CD14-positive monocyte (primary cell): ENCODE measurements around the gene DNAH3. TPM values are rescaled to one million over a fixed set of nuclear protein-coding genes. Genes with fewer than 3 reads are reported as not detected.

Experiments used
- DNase-seq, 3 donors: peaks; one replicate each; pipeline ENCODE4 v3.0.0-alpha.2; 2011 to 2022
- H2AFZ ChIP-seq: 2 replicates; pipeline ENCODE4 v1.6.0; 2012; ENCODE audit warnings: mild to moderate bottlenecking, low read depth, low read length, inconsistent platforms; ENCODE audit not compliant: insufficient read depth, poor library complexity, severe bottlenecking
- H3K27ac ChIP-seq, 2 donors: 1 replicate in 1 of 2; 2 replicates in 1 of 2; pipeline ENCODE4 v1.5.1; 2012 to 2013; ENCODE audit warnings: low read length in 2 of 2, control low read depth in 1 of 2, inconsistent platforms in 1 of 2, low read depth in 1 of 2, mild to moderate bottlenecking in 1 of 2
- H3K27me3 ChIP-seq, 2 donors: one replicate each; pipeline versions ENCODE4 v1.6.0 to v1.6.1; 2011 to 2013; ENCODE audit warnings: low read length in 2 of 2; ENCODE audit not compliant: control insufficient read depth in 2 of 2, insufficient read depth in 2 of 2
- H3K36me3 ChIP-seq, 2 donors: replicated peaks in 1 of 2; 1 replicate in 1 of 2; 2 replicates in 1 of 2; pipeline versions ENCODE4 v1.5.1 to v1.6.1; 2012 to 2013; ENCODE audit warnings: low read length in 2 of 2, control low read depth in 1 of 2, inconsistent platforms in 1 of 2, mild to moderate bottlenecking in 1 of 2; ENCODE audit not compliant: insufficient read depth in 2 of 2, control insufficient read depth in 1 of 2
- H3K4me1 ChIP-seq, 2 donors: 1 replicate in 1 of 2; 2 replicates in 1 of 2; pipeline versions ENCODE4 v1.5.1 to v1.6.1; 2012 to 2013; ENCODE audit warnings: low read length in 2 of 2, control low read depth in 1 of 2, inconsistent platforms in 1 of 2, mild to moderate bottlenecking in 1 of 2, moderate library complexity in 1 of 2; ENCODE audit not compliant: insufficient read depth in 2 of 2, control insufficient read depth in 1 of 2
- H3K4me2 ChIP-seq: replicated peaks from 2 replicates; pipeline ENCODE3; 2012; ENCODE audit warnings: low read length, moderate library complexity, mild to moderate bottlenecking; ENCODE audit not compliant: poor library complexity, severe bottlenecking; ENCODE audit errors: extremely low read depth
- H3K4me3 ChIP-seq, 3 experiments: fragments of 200-600 bp in 1 of 3; sonication (generic) in 1 of 3; replicated peaks in 1 of 3; 1 replicate in 2 of 3; 2 replicates in 1 of 3; pipeline ENCODE4 v1.5.1; 2011 to 2013; ENCODE audit warnings: low read length in 3 of 3, mild to moderate bottlenecking in 3 of 3, control low read depth in 2 of 3, low read depth in 2 of 3, inconsistent platforms in 1 of 3, moderate library complexity in 1 of 3
- H3K79me2 ChIP-seq: 2 replicates; pipeline ENCODE4 v1.6.0; 2012; ENCODE audit warnings: mild to moderate bottlenecking, control low read depth, inconsistent platforms, low read length, moderate library complexity; ENCODE audit not compliant: insufficient read depth
- H3K9ac ChIP-seq: 2 replicates; pipeline ENCODE4 v1.6.0; 2017; ENCODE audit warnings: low read length, mild to moderate bottlenecking; ENCODE audit not compliant: insufficient read depth, poor library complexity, severe bottlenecking
- H3K9me3 ChIP-seq, 2 donors: replicated peaks in 1 of 2; 1 replicate in 1 of 2; 2 replicates in 1 of 2; pipeline versions ENCODE4 v1.5.1 to v1.6.1; 2012 to 2013; ENCODE audit warnings: low read length in 2 of 2, control low read depth in 1 of 2; ENCODE audit not compliant: control insufficient read depth in 1 of 2, insufficient read depth in 1 of 2
- H4K20me1 ChIP-seq: 2 replicates; pipeline ENCODE4 v1.6.0; 2012; ENCODE audit warnings: mild to moderate bottlenecking, low read length, control low read depth, moderate library complexity; ENCODE audit not compliant: insufficient read depth
- H3K27ac Mint-ChIP-seq, 7 donors: one replicate each; pipeline ENCODE4 v1.8.0; 2020; ENCODE audit warnings: mild to moderate bottlenecking in 7 of 7, mixed read lengths in 7 of 7, moderate library complexity in 6 of 7, inconsistent platforms in 2 of 7
- H3K27me3 Mint-ChIP-seq, 3 donors: one replicate each; pipeline ENCODE4 v1.8.0; 2021 to 2022; ENCODE audit warnings: low read depth in 3 of 3, mild to moderate bottlenecking in 3 of 3, mixed read lengths in 3 of 3, moderate library complexity in 3 of 3, inconsistent platforms in 1 of 3
- H3K36me3 Mint-ChIP-seq, 2 donors: one replicate each; pipeline ENCODE4 v1.8.0; 2020; ENCODE audit warnings: mixed read lengths in 2 of 2, inconsistent platforms in 1 of 2, mild to moderate bottlenecking in 1 of 2
- H3K4me1 Mint-ChIP-seq: one replicate; pipeline ENCODE4 v1.8.0; 2020; ENCODE audit warnings: mild to moderate bottlenecking, mixed read lengths
- H3K4me3 Mint-ChIP-seq, 2 donors: one replicate each; pipeline ENCODE4 v1.8.0; 2020; ENCODE audit warnings: mild to moderate bottlenecking in 2 of 2, mixed read lengths in 2 of 2, moderate library complexity in 1 of 2
- H3K9me3 Mint-ChIP-seq, 7 donors: one replicate each; pipeline ENCODE4 v1.8.0; 2020 to 2022; ENCODE audit warnings: mixed read lengths in 7 of 7, mild to moderate bottlenecking in 6 of 7, moderate library complexity in 6 of 7, inconsistent platforms in 2 of 7
- CTCF ChIP-seq: fragments of 200-600 bp; IDR thresholded peaks from one replicate; pipeline ENCODE4 v1.8.0; 2022; ENCODE audit warnings: antibody characterized with exemption, mild to moderate bottlenecking
- WGBS: methylation state at CpG from one replicate; pipeline ENCODE4 v1.1.5; 2013; ENCODE audit warnings: missing lambda C conversion rate; ENCODE audit not compliant: insufficient coverage; 5-methylcytosine and 5-hydroxymethylcytosine counted together
- intact Hi-C, 2 donors: fragments of 100-400 bp; cut with micrococcal nuclease; formaldehyde crosslinking; loops; one replicate each; pipeline versions ENCODE4 v1.15.0 to v1.15.1; 2023
- polyA plus RNA-seq, 3 donors: library from polyadenylated mRNA; depleted of rRNA in 1 of 3; unstranded in 2 of 3; stranded (reverse) in 1 of 3; fragments of 300-500 nt in 2 of 3; fragments of >200 nt in 1 of 3; fragmentation: Illumina TruSeq in 2 of 3; gene quantifications; 1 replicate in 2 of 3; 2 replicates in 1 of 3; pipeline ENCODE4 v1.2.3, GENCODE V29; 2012 to 2021

DNAH3 gene
- polyA plus RNA-seq, 3 donors: not detected

GRCh38 chr16:21169249-21169981 is 18.8 kb upstream of the DNAH3 start:
- H3K9me3 Mint-ChIP-seq: no peaks in the 10 kb centered on the region
- no peak overlapping the region for H2AFZ ChIP-seq
- no peak for DNase-seq
- H3K27me3 ChIP-seq: no peaks in the 10 kb centered on the region
- peak overlapping the region in 1 of 7 donors; percentile 69 for H3K27ac Mint-ChIP-seq
- H3K36me3 Mint-ChIP-seq: peaks cover 54 to 62% of the 10 kb centered on the region in 2 donors
- no peak overlapping the region for H3K4me3 Mint-ChIP-seq
- H3K27ac ChIP-seq: no peak overlapping the region
- H4K20me1 ChIP-seq: no peaks in the 10 kb centered on the region
- no peak overlapping the region for H3K9ac ChIP-seq
- no peak overlapping the region for H3K4me3 ChIP-seq
- TF ChIP-seq CTCF: no peak
- no peaks in the 10 kb centered on the region for H3K4me1 ChIP-seq
- peaks cover 25 to 65% of the 10 kb centered on the region in 2 donors for H3K36me3 ChIP-seq
- H3K79me2 ChIP-seq: no peaks in the 10 kb centered on the region
- H3K9me3 ChIP-seq: no peaks in the 10 kb centered on the region
- H3K4me2 ChIP-seq: no peak overlapping the region
- H3K4me1 Mint-ChIP-seq: no peaks in the 10 kb centered on the region
- no CpG with 5 or more reads among the region's 5 CpGs for WGBS
- intact Hi-C loops: no loop called here
- peaks cover 0 to 2% (median 2%) of the 10 kb centered on the region in 3 donors for H3K27me3 Mint-ChIP-seq

- Mint-ChIP-seq H3K4me1 (no peaks in the 10 kb centered on the region), H3K4me3 (no peak overlapping the region), H3K27me3 (peaks cover 0 to 2% (median 2%) of the 10 kb centered on the region in 3 donors), H3K36me3 (peaks cover 53 to 59% of the 10 kb centered on the region in 2 donors), H3K27ac (no peak overlapping the region), H3K9me3 (no peaks in the 10 kb centered on the region)
- Histone ChIP-seq H3K27ac (no peak overlapping the region), H3K9me3 (no peaks in the 10 kb centered on the region), H3K4me1 (no peaks in the 10 kb centered on the region), H3K79me2 (no peaks in the 10 kb centered on the region), H3K9ac (no peak overlapping the region), H3K4me2 (no peak overlapping the region), H3K4me3 (no peak overlapping the region), H3K27me3 (no peaks in the 10 kb centered on the region), H4K20me1 (no peaks in the 10 kb centered on the region), H2AFZ (no peak overlapping the region), H3K36me3 (peaks cover 24 to 64% of the 10 kb centered on the region in 2 donors)
- no peak for DNase-seq
- 100% methylated on average over 5 of the region's 12 CpGs for WGBS
- intact Hi-C loops: no loop called here
- TF ChIP-seq CTCF: no peak
Measured at GRCh38 chr16:21167929-21168602, 17.4 kb upstream of the DNAH3 start.
